Heart right ventricle (tissue), 16 donors: ENCODE data around the gene CDH7. TPM values are rescaled to one million over a fixed set of nuclear protein-coding genes. Genes with fewer than 3 reads are reported as not detected.

Source experiments
- ATAC-seq, 8 donors: fragments of 200-7000 bp; cut with Tn5 transposase; one replicate each; pipeline ENCODE4 v1.9.1; 2020; ENCODE audit warnings: mild to moderate bottlenecking in 8 of 8, moderate library complexity in 8 of 8, moderate number of reproducible peaks in 1 of 8
- DNase-seq, 2 donors: peaks; one replicate each; pipeline ENCODE4 v3.0.0-alpha.2; 2020
- H3K27ac ChIP-seq, 10 donors: fragments of 200-600 bp; sonication (generic) in 2 of 10; one replicate each; pipeline versions ENCODE4 v1.5.0 to v1.8.0; 2020 to 2022; ENCODE audit warnings: mild to moderate bottlenecking in 3 of 10
- H3K27me3 ChIP-seq, 7 donors: fragments of 200-600 bp; one replicate each; pipeline ENCODE4 v1.8.0; 2021 to 2022; ENCODE audit warnings: mild to moderate bottlenecking in 2 of 7
- H3K36me3 ChIP-seq, 9 donors: fragments of 200-600 bp; sonication (generic) in 1 of 9; one replicate each; pipeline versions ENCODE4 v1.5.0 to v1.8.0; 2020 to 2022; ENCODE audit warnings: mild to moderate bottlenecking in 2 of 9
- H3K4me1 ChIP-seq, 9 donors: fragments of 200-600 bp; sonication (generic) in 1 of 9; one replicate each; pipeline versions ENCODE4 v1.5.0 to v1.8.0; 2020 to 2022; ENCODE audit warnings: mild to moderate bottlenecking in 4 of 9
- H3K4me3 ChIP-seq, 10 donors: fragments of 200-600 bp; sonication (generic) in 2 of 10; one replicate each; pipeline versions ENCODE4 v1.5.0 to v1.8.0; 2020 to 2022; ENCODE audit warnings: mild to moderate bottlenecking in 7 of 10, moderate library complexity in 2 of 10
- H3K9me3 ChIP-seq, 11 donors: fragments of 200-600 bp in 10 of 11; sonication (generic) in 2 of 11; one replicate each; pipeline versions ENCODE4 v1.5.0 to v1.8.0; 2013 to 2022; ENCODE audit warnings: mild to moderate bottlenecking in 2 of 11, control low read depth in 1 of 11, moderate library complexity in 1 of 11
- CTCF ChIP-seq, 9 donors: fragments of 200-600 bp; sonication (generic) in 2 of 9; IDR thresholded peaks; one replicate each; pipeline versions ENCODE4 v1.5.0 to v1.8.0; 2021 to 2022; ENCODE audit warnings: antibody characterized with exemption in 9 of 9, mild to moderate bottlenecking in 5 of 9, moderate library complexity in 1 of 9
- WGBS, 2 donors: extraction: QIAGEN DNeasy Blood & Tissue Kit; methylation state at CpG; one replicate each; pipeline ENCODE4 v1.1.7; 2013; ENCODE audit warnings: inconsistent platforms in 1 of 2; 5-methylcytosine and 5-hydroxymethylcytosine counted together
- intact Hi-C, 10 donors: fragments of 100-400 bp; cut with DNase I; formaldehyde crosslinking; loops; one replicate each; pipeline versions ENCODE4 v1.11.1 to v1.14.2; 2022
- polyA plus RNA-seq, 2 donors: library from polyadenylated mRNA; stranded (reverse); fragments of 200-250 nt; gene quantifications; one replicate each; pipeline ENCODE4 v1.2.3, GENCODE V29; 2013
- total RNA-seq, 10 donors: library from RNA; stranded (reverse); fragmentation: NEBNext Ultra II Directional in 3 of 10; extraction: Animal tissue kit (Norgen Biotek cat#: 25700) in 3 of 10; gene quantifications; one replicate each; pipeline versions ENCODE4 v1.2.1 to v1.2.4, GENCODE V29; 2021 to 2023
- donor health status: Arrhythmogenic right ventricular cardiomyopathy.
- donor health status: ischemic (EF 13 %, LVEDD 7.1; RV severe dilation, severe dysfunction).
- donor health status: healthy with polysubstance abuse.
- donor health status: DM: no; HTN: yes; CAD: no.
- donor health status: DM: no; HTN: no; CAD: no.
- donor health status: ischemic (EF 25% LVEDD 6.9; RV normal size, moderate dysfunction).
- donor health status: ischemic (EF 25% LVEDD 5.7; RV mildly dilated, moderate dysfunction).
- donor health status: healthy.
- donor health status: DM: yes; HTN: yes; CAD: no.
- donor health status: Ischemic cardiomyopathy.
- donor health status: ischemic (EF 35%, LVEDD 5.7; RV mildly dilated, moderate dysfunction).
- donor health status: nonischemic (EF 11% LVEDD 7.7; RV severe dilation, severe dysfunction).
- donor health status: DM: yes; HTN: yes; CAD: no.
- donor health status: PGD.
- donor health status: ischemic (EF 29% LVEDD 5.4; RV normal size, mild dysfunction).
- donor health status: nonischemic (EF 23%, LVEDD 6.1; RV moderate dilation, normal function).

The CDH7 gene
- total and polyA plus RNA-seq, 12 donors = not detected

- Histone ChIP-seq H3K36me3 (no peaks in the 10 kb centered on the region), H3K9me3 (peaks cover 0 to 13% (median 7%) of the 10 kb centered on the region in 11 donors), H3K4me3 (no peak overlapping the region), H3K4me1 (no peaks in the 10 kb centered on the region), H3K27ac (no peak overlapping the region), H3K27me3 (no peaks in the 10 kb centered on the region)
- 41 to 57% methylated on average over 3 of the region's 3 CpGs for WGBS, 2 donors
- DNase-seq (no peak), ATAC-seq (no peak)
- intact Hi-C loops = loop anchor here in 3 of 10 donors (10.0 kb wide), 1 partner anchor 773 kb away; no protein-coding TSS in a partner anchor
- no peak for TF ChIP-seq CTCF (IDR thresholded peaks at IDR 0.05)
These were observed 29.2 kb upstream of the CDH7 start for GRCh38 chr18:65721619-65722018.

- intact Hi-C loops = loop anchor here in 5 of 10 donors (5.0 to 10.0 kb wide), 3 partner anchors 767 to 772 kb away; no protein-coding TSS in a partner anchor
These were observed 25.4 kb upstream of the CDH7 start for GRCh38 chr18:65725251-65726050.

GRCh38 chr18:65735155-65735554 lies 15.7 kb upstream of the CDH7 start:
- Histone ChIP-seq H3K36me3 (no peaks in the 10 kb centered on the region), H3K9me3 (no peaks in the 10 kb centered on the region), H3K4me3 (no peak overlapping the region), H3K27me3 (no peaks in the 10 kb centered on the region), H3K4me1 (no peaks in the 10 kb centered on the region), H3K27ac (no peak overlapping the region)
- DNase-seq (no peak), ATAC-seq (no peak)
- WGBS, 2 donors = 71 to 74% methylated on average over 3 of the region's 3 CpGs
- intact Hi-C loops = no loop called here
- TF ChIP-seq CTCF (IDR thresholded peaks at IDR 0.05) = no peak

More at GRCh38 chr18:65725251-65726050, 25.4 kb upstream of the CDH7 start:
- Histone ChIP-seq H3K9me3 (no peaks in the 10 kb centered on the region), H3K4me1 (no peaks in the 10 kb centered on the region), H3K27ac (no peak overlapping the region), H3K4me3 (no peak overlapping the region), H3K27me3 (no peaks in the 10 kb centered on the region), H3K36me3 (no peaks in the 10 kb centered on the region)
- 21 to 26% methylated on average over 9 of the region's 9 CpGs for WGBS, 2 donors
- peak; percentile 4 to 14 for DNase-seq
- no peak for ATAC-seq
- peak in 8 of 9 donors; percentile 8 to 57 (median 43) for TF ChIP-seq CTCF (IDR thresholded peaks at IDR 0.05)

GRCh38 chr18:65737471-65737955 lies 13.3 kb upstream of the CDH7 start:
- no peak overlapping the region for H3K27ac ChIP-seq
- no peaks in the 10 kb centered on the region for H3K4me1 ChIP-seq
- no peaks in the 10 kb centered on the region for H3K36me3 ChIP-seq
- H3K27me3 ChIP-seq = no peaks in the 10 kb centered on the region
- no peak overlapping the region for H3K4me3 ChIP-seq
- DNase-seq (no peak), ATAC-seq (no peak)
- no peak for TF ChIP-seq CTCF (IDR thresholded peaks at IDR 0.05)
- 50 to 51% methylated on average over 2 of the region's 2 CpGs for WGBS, 2 donors
- H3K9me3 ChIP-seq = peaks cover 0 to 3% (median 0%) of the 10 kb centered on the region in 11 donors
- intact Hi-C loops = no loop called here
